LNCaP clone FGC (cell line): ENCODE results near the gene NKTR.
"Not testable (repeated sequence)": the region's sequence is repeated elsewhere in the genome, so short reads cannot be mapped to it uniquely, and the experiment has no call there.

ENCODE experiments used
- DNase-seq: peaks from one replicate; pipeline ENCODE4 v3.0.0-alpha.2; 2011; ENCODE audit warnings: low read depth
- H3K4me3 ChIP-seq: 2 replicates; pipeline ENCODE4 v1.5.1; 2011; ENCODE audit warnings: mild to moderate bottlenecking, low read depth, low read length, control low read depth
- TF ChIP-seq, protein P1 (sequence below): IDR thresholded peaks from 2 replicates; pipeline ENCODE4 v1.5.1; 2012; ENCODE audit warnings: mild to moderate bottlenecking; ENCODE audit not compliant: control insufficient read depth, insufficient read depth; ENCODE audit errors: extremely low read depth

Gene NKTR

GRCh38 chr3:42595682-42596081 is 4.8 kb upstream of the NKTR start:
- TF ChIP-seq, protein P1, sequence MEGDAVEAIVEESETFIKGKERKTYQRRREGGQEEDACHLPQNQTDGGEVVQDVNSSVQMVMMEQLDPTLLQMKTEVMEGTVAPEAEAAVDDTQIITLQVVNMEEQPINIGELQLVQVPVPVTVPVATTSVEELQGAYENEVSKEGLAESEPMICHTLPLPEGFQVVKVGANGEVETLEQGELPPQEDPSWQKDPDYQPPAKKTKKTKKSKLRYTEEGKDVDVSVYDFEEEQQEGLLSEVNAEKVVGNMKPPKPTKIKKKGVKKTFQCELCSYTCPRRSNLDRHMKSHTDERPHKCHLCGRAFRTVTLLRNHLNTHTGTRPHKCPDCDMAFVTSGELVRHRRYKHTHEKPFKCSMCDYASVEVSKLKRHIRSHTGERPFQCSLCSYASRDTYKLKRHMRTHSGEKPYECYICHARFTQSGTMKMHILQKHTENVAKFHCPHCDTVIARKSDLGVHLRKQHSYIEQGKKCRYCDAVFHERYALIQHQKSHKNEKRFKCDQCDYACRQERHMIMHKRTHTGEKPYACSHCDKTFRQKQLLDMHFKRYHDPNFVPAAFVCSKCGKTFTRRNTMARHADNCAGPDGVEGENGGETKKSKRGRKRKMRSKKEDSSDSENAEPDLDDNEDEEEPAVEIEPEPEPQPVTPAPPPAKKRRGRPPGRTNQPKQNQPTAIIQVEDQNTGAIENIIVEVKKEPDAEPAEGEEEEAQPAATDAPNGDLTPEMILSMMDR: no peak
- no peak for DNase-seq
- no peak overlapping the region for H3K4me3 ChIP-seq

GRCh38 chr3:42597098-42597497 is 3.4 kb upstream of the NKTR start:
- not testable (repeated sequence) for DNase-seq

GRCh38 chr3:42600958-42601675 is 631 bp downstream of the NKTR start:
- TF ChIP-seq, protein P1: no peak
- peak overlapping the region; percentile 89 for H3K4me3 ChIP-seq

More at GRCh38 chr3:42597098-42597497, 3.4 kb upstream of the NKTR start:
- not testable (repeated sequence) for H3K4me3 ChIP-seq

GRCh38 chr3:42601896-42602581 is 1.6 kb downstream of the NKTR start:
- H3K4me3 ChIP-seq: peak overlapping the region; percentile 89
- TF ChIP-seq, protein P1: peak; percentile 23; the same call in 1 of the 2 replicates
- no peak for DNase-seq

More at GRCh38 chr3:42600958-42601675, 631 bp downstream of the NKTR start:
- no peak for DNase-seq

GRCh38 chr3:42602961-42603360 is 2.5 kb downstream of the NKTR start:
- DNase-seq: no peak
- no peak overlapping the region for H3K4me3 ChIP-seq
- TF ChIP-seq, protein P1: no peak

DNA sequence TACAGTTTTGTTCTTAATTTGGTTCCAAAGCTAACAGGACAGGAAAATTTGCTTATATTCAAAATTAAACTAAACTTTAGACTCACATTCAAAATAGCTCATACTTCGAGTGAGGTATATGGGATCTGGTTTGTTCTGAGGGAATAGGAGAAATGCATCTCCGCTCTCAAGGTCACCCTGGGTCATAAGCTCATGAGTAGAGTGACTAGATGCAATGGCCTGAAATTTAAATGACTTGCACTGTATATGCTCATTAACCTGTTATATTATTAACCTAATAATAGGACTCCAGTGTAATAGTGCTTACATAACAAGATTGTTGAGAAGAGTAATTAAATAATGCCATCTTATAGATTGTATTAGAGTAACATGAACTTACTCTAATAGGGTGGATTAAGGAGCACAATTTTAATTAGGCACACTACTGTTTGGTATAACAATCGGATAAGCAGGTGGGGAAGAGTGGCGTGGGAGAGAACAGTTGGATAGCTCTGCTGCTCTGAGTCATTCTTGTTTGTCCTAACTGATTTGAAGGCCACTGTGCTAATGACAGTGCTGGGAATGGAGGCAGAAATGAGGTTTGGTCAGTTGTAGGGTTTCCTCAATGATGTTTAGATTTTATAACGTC is 5.2 kb downstream of the NKTR start:
- TF ChIP-seq, protein P1: no peak
- H3K4me3 ChIP-seq: no peak overlapping the region
- DNase-seq: no peak

DNA sequence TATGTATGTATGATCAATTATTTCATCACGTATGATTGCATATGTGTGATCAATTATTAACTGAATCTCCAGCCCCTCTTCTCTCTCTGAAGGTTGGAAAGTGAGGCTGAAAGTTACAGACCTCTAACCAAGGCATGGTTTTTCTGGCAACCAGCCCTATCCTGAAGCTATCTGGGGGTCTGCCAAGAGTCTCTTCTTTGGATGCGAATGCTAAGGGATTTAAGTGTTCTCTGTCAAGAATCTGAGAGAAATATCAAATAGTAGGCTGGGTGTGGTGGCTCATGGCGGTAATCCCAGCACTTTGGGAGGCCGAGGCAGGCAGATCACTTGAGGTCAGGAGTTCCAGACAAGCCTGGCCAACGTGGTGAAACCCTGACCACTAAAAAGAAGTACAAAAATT is 8.1 kb downstream of the NKTR start:
- TF ChIP-seq, protein P1: no peak
- DNase-seq: no peak

More for the DNA sequence above, 8.1 kb downstream of the NKTR start:
- H3K4me3 ChIP-seq: no peak overlapping the region
